Choroid plexus epithelial cell (primary cell): Measurements from ENCODE around the gene MEGF8.

ENCODE experiments used
- DNase-seq: peaks from one replicate; pipeline ENCODE4 v3.0.0-alpha.2; 2010; ENCODE audit warnings: low read depth
- H3K4me3 ChIP-seq: 2 replicates; pipeline ENCODE4 v1.5.1; 2011; ENCODE audit warnings: low read depth, mild to moderate bottlenecking, control low read depth, low read length, moderate library complexity
- TF ChIP-seq, protein P1 (sequence below): conservative IDR thresholded peaks from 2 replicates; pipeline ENCODE4 v1.5.1; 2011; ENCODE audit warnings: low read depth, mild to moderate bottlenecking, control low read depth, inconsistent platforms, low read length, moderate library complexity

MEGF8 gene

DNA sequence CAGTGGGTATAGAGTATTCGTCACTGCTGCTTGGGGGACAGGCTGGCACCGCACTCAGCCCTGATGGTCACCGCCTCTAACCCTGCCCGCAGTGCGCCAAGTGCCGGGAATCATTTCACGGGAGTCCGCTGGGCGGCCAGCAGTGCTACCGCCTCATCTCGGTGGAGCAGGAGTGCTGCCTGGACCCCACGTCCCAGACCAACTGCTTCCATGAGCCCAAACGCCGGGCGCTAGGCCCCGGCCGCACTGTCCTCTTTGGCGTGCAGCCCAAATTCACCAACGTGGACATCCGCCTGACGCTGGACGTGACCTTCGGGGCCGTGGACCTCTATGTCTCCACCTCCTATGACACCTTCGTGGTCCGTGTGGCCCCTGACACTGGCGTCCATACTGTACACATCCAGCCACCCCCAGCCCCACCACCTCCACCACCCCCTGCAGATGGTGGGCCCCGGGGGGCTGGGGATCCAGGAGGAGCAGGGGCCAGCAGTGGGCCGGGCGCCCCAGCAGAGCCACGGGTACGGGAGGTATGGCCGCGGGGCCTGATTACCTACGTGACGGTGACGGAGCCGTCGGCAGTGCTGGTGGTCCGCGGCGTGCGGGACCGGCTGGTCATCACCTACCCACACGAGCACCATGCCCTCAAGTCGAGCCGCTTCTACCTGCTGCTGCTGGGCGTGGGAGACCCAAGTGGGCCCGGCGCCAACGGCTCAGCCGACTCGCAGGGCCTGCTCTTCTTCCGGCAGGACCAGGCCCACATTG, 50.2 kb downstream of the MEGF8 start:
- H3K4me3 ChIP-seq = no peak overlapping the region
- TF ChIP-seq, protein P1, sequence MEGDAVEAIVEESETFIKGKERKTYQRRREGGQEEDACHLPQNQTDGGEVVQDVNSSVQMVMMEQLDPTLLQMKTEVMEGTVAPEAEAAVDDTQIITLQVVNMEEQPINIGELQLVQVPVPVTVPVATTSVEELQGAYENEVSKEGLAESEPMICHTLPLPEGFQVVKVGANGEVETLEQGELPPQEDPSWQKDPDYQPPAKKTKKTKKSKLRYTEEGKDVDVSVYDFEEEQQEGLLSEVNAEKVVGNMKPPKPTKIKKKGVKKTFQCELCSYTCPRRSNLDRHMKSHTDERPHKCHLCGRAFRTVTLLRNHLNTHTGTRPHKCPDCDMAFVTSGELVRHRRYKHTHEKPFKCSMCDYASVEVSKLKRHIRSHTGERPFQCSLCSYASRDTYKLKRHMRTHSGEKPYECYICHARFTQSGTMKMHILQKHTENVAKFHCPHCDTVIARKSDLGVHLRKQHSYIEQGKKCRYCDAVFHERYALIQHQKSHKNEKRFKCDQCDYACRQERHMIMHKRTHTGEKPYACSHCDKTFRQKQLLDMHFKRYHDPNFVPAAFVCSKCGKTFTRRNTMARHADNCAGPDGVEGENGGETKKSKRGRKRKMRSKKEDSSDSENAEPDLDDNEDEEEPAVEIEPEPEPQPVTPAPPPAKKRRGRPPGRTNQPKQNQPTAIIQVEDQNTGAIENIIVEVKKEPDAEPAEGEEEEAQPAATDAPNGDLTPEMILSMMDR = no peak
- no peak for DNase-seq

DNA sequence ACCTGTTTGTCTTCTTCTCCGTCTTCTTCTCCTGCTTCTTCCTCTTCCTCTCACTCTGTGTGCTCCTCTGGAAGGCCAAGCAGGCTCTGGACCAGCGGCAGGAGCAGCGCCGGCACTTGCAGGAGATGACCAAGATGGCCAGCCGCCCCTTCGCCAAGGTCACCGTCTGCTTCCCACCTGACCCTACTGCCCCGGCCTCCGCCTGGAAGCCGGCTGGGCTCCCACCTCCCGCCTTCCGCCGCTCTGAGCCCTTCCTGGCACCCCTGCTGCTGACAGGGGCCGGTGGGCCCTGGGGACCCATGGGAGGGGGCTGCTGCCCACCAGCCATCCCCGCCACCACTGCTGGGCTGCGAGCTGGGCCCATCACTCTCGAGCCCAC, 50.7 kb downstream of the MEGF8 start:
- TF ChIP-seq, protein P1 = no peak
- no peak for DNase-seq
- H3K4me3 ChIP-seq = no peak overlapping the region

DNA sequence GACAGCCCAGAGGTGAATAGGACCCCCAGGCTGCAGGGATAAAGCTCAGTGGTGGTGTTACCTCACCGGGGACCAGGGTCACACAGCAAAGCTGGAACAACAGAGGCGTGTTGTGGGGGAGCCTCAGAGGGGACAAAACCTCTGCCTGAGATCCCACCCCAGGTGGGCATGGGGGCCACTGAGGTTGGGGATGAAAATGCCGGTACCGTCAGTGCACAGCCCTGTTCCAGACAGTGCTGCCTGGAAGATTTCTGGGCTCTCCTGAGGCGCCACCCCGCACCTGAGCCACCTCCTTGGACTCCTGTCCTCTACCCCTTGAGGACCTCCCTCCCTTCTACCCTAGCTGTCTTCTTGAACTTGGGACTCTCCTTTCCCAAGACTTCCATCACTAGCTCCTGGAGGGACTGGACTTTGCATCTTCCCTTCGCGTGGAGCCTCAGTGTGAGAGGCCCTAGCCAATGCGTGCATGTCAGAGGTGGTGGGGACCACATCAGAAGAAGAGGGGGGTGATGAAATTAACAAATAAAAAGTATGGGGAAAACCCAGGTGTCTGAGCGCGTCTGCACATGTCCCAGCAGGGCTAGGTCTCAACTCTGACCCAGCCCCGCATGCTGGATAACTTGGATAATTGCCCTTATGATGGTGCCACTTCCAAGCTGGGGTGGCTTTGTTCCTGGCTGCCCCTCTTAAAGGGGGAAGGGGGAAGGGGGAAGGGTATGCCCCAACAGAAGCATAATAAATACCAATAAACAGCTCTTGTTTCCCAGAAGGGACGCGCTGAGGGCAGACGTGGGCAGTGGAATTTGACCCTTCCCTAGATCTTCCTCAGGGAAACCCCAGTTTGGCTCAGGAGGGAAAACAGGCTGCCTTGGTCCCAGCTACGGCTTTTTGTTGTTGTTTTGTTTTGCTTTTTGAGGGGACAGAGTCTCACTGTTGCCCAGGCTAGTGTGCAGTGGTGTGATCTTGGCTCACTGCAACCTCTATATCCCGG, 53.1 kb downstream of the MEGF8 start:
- TF ChIP-seq, protein P1 = no peak
- no peak overlapping the region for H3K4me3 ChIP-seq
- no peak for DNase-seq

DNA sequence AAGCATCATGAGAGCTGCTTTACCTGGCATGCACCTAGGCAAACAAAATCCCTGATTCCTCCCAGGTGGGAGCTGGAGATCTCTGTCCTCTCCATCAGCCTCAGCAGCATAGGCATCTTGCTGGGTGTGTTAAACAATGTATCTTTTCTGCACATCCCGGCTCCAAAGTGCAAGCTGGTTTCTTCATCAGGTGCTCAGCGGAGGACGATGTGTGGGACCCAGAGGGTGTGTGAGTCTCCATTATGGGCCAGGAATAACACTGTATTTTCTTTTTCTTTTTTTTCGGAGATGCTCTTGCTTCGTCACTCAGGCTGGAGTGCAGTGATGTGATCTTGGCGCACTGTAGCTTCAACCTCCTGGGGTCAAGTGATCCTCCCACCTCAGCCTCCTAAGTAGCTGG, 54.7 kb downstream of the MEGF8 start:
- DNase-seq = no peak
- no peak overlapping the region for H3K4me3 ChIP-seq
- TF ChIP-seq, protein P1 = no peak

DNA sequence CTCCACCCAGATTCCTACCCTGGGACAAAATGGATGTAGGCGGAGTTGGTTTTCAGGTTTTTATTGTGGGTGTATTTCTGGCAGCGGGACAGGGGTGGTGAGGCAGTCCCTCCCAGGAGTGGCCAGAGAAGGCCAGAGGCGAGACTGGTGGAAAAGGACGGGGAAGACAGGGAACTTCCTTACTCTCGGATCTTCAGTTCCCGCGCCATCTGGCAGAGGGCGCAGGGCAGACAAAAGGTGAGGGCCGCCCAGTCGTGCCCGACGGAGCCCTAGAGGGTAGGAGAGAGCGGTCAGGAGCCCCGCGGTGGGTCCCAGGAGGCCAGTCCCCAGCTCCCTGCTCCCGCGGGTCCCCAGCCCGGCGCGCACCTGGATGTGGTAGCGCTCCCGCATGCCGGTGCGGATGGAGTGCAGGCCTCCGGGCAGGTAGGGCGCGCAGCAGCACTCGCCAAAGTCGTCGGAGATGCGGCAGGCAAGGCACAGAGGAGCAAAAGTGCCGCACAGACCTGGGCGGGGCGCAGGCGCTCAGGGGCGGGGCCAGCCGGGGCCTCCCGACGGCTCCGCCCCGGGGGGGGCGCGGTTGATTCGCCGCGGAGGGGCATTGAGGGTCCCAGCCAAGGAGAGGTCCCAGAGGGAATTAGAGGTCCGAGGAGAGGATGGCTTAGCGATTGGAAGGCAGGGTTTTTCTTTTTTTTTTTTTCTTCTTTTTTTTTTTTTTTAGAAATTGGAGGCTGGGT, 61.7 kb downstream of the MEGF8 start:
- H3K4me3 ChIP-seq = peak overlapping the region; percentile 49
- TF ChIP-seq, protein P1 = peak; percentile 47
- peak; percentile 41 for DNase-seq

DNA sequence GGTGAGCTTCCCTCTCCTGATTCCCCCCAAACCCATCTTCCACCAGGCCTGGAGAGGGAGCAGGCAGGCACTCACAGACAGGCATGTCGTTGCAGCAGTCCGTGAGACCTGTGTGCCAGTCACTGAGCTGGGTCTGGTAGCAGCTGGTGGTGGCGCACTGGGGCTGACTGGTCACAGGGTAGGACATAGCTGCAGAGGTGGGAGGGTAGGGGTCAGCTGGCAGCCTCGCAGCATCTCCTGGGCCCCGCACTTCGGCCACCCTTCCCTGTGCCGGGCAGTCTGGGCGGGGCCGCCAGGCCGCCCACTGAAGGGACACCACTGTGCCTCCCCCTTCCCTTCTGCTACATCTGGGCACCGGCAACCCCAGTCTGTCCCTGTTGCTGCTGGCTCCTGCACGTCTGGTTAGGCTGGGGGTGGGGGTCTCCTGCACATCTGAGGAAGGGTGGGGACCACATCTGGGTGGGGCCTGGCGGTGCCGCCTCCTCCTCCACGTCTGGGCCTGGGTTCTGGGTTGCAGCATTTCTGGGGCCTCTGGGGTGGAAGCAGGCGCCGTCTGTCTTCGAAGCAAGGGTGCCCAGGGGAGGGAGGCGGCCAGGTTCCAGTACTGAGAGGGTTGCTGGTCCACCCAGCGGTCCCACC, 63.5 kb downstream of the MEGF8 start:
- DNase-seq = no peak
- TF ChIP-seq, protein P1 = no peak
- H3K4me3 ChIP-seq = no peak overlapping the region
